ENCODE data around the gene COMT.

DNA sequence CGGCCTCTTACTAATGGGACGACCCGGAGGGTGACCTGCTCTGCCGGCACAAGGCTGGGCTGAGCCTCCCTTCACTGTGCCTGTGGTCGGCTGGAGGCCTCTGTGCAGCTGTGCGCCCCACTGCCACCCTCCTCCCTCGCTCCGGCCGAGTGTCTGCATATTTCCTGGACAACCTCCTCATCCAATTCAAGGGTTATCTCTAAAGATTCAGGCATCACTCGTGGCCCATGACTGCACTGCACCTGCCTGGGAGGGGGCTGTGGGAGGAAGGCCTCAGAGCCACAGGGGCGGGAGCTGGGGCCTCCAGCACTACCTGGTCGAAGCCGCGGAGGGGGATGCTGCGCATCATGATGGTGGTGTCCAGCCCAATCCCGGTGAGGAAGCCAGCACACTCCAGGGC, 43.8 kb upstream of the COMT start:
- TF ChIP-seq POLR2A (IDR thresholded peaks at IDR 0.05) = no peak
- TF ChIP-seq, protein P1, sequence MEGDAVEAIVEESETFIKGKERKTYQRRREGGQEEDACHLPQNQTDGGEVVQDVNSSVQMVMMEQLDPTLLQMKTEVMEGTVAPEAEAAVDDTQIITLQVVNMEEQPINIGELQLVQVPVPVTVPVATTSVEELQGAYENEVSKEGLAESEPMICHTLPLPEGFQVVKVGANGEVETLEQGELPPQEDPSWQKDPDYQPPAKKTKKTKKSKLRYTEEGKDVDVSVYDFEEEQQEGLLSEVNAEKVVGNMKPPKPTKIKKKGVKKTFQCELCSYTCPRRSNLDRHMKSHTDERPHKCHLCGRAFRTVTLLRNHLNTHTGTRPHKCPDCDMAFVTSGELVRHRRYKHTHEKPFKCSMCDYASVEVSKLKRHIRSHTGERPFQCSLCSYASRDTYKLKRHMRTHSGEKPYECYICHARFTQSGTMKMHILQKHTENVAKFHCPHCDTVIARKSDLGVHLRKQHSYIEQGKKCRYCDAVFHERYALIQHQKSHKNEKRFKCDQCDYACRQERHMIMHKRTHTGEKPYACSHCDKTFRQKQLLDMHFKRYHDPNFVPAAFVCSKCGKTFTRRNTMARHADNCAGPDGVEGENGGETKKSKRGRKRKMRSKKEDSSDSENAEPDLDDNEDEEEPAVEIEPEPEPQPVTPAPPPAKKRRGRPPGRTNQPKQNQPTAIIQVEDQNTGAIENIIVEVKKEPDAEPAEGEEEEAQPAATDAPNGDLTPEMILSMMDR (IDR thresholded peaks at IDR 0.05) = no peak

Data from ovary (tissue), 3 donors.